Epidermal melanocyte (primary cell): Measurements from ENCODE around the gene COL11A2.

Experiments used
- DNase-seq: peaks from one replicate; pipeline ENCODE4 v3.0.0; 2011; ENCODE audit warnings: low spot score; ENCODE audit not compliant: insufficient read length

Gene COL11A2

DNA sequence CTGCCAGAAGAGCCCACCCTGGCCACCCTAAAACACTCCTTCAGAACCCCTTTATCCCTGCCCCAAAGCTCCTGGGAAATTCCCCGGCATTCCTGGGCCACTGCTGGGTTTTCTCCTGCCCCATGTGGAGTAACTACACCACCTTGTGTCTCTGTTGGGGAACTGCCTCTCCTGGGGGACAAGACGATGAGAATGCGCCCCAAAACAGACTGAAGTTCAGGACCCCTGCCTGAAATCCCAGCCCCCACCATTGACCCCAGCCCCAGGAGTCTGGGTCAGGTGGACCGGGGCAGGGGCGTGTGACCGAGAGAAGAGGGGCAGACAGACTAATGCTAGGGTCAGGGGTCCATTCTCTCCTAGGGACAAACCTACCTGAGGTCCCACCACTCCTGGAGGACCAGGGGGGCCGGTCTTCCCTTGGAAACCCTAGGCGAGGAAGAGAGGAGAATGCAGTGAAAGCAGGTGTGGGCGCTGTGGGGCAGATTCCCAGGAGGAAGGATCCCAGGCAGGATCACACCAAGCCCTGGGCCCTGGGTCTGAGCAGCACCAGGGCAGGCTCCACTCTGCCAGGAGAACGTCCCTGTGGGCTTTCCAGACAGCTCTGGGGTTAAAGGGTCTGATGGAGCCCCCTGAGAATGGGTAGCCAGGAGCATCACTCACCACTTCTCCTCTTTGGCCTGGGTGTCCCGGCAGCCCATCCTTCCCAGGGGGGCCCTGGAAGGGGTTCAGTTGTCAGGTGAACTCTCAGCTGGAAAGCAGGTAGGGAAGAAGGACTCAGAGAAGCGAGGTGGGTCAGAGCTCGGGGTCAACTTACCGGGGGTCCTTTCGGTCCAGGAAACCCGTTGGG, 19.4 kb downstream of the COL11A2 start:
- no peak for DNase-seq

GRCh38 chr6:33171880-33172687, 20.2 kb downstream of the COL11A2 start:
- no peak for DNase-seq

GRCh38 chr6:33171016-33171879, 21.0 kb downstream of the COL11A2 start:
- DNase-seq = no peak

- no peak for DNase-seq
Measured at GRCh38 chr6:33170176-33171015, 21.9 kb downstream of the COL11A2 start.

DNA sequence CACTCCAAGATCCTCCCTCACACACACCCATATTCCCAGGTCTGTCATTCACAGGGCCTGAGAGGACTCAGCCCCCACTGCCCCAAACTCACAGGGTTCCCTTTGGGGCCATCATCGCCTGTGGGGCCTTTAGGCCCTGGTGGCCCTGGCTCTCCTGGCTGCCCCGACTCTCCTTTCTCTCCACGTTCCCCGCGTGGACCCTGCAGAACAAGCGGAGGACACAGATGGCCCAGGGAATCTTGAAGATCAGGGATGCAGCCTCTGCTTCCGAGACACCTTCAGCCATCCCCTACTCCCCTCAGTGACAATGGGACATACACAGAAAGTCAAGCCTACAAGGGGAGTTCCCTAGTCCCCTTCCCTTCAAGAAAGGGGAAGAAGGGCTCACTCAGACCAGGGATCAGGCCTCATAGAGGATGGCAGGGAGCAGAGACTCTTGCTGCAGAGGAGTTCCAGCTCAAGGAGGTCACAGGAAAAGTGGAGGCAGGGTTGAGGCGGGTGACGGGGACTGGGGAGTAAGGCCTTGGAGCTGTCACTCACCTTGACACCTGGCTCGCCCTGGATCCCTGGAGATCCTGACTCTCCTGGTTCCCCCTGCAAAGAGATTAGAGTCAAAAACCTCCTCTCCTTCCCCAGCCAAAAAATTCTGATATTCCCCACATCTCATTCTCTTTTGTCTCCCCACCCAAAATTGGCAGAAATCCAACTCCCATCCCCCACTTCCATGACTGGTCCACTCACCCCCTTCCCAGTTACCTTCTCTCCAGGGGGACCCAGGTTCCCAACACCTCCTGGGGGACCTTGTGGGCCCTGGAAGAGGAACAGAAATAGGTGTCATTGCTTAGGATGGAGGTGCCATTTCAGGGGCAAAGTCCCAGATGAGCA, 22.7 kb downstream of the COL11A2 start:
- no peak for DNase-seq

DNA sequence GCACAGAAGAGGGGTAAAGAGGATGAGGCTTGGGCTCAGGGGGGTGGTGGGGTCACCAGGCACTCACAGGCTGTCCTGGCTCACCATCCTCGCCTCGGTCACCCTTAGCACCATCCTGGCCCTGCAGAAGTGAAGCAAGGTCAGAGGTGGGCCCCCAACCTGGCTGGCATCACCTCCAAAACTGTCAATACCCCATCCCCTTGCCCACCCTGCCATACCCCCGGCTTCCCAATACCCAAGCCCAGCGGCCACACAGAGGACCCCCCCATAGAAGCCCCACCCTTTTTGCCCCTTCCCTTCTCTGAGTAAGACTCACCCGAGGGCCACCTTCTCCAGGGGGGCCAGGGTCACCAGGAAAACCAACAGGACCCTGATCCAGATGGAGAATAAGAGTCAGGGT, 23.6 kb downstream of the COL11A2 start:
- DNase-seq = no peak

DNA sequence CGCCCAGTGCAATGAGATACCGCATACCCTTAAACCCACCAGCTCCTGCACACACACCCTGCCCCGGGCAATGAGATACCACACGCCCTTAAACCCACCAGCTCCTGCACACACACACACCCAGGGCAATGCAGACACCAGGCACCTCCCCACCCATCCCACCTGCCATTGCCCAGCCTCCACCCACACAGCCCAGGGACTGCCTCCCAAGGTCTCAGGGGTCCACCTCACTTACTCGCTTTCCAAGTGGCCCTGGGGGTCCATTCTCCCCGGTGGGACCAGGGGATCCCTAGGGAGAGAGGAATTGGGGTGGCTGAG, 24.0 kb downstream of the COL11A2 start:
- no peak for DNase-seq

DNA sequence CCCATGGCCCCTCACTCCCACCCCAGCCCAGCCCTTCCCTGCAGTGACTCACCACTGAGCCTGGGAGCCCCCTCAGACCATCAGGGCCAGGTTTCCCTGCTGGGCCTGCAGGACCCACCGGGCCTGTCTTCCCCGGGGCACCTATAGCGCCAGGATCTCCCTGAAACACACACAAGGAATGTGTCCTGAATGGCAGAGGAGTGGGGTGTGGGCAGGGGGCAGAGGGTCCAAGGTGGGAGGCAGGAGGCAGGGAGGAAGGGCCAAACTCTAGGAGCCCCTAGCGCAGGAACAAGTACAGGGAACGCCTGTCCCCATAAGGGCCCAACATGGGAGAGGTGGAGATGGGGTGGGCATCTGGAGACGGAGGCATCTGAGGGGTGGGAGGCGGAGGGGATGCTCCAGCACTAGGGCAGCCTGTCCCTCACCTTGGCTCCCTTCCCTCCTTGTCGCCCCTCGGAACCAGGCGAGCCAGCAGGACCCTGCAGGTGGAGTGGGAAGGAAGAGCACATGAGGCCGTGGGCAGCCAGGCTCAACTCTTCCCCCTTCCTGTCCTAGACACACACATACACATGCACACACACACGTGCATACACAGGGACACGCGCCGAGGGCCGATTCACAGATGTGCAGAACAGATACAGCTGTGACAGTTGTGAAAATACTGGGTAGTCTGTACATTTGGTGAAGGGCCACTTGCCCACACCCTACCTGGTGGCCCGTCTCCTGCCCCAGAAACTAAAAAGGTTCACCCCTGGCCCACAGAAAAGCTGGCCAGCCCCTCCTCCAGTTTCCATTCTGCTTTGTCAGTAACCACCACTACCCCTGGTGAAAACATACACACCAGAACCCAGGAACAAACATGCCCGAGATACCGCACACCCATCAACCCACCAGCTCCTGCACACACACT, 24.6 kb downstream of the COL11A2 start:
- no peak for DNase-seq

- DNase-seq = no peak
Measured at GRCh38 chr6:33166811-33167210, 25.5 kb downstream of the COL11A2 start.

- DNase-seq = no peak
Measured at GRCh38 chr6:33166363-33166762, 25.9 kb downstream of the COL11A2 start.

DNA sequence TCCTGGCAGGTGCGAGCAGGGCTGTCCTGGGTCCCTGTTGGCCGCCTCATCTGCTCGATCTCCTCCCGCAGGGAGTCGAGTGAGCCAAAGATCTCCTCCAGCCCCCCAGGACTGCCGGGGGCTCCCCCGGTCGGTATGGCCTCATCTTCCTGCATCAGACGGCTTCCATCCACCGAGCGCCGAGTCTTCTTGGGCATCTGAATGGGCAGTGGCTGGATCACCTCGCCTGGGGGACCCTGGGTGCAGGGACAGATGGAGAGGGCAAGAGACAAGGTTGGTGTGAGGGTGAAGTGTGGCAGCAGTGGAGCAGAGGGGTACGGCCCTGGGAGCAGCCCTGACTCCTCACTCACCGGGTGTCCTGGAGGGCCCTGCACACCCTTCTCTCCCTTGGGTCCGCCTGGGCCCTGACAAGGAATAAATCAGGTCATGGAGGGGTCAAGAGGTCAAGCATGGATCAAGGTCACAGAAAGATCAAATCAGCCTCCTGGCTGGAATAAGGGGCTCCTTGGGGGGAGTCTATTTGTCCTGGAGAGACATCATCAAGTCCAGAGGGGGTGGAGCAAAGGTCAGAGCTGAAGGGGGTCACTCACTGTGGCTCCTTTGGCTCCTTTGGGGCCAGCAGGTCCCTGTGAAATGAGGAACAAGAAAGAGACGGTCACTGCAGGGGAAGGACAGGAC, 26.5 kb downstream of the COL11A2 start:
- DNase-seq = no peak

DNA sequence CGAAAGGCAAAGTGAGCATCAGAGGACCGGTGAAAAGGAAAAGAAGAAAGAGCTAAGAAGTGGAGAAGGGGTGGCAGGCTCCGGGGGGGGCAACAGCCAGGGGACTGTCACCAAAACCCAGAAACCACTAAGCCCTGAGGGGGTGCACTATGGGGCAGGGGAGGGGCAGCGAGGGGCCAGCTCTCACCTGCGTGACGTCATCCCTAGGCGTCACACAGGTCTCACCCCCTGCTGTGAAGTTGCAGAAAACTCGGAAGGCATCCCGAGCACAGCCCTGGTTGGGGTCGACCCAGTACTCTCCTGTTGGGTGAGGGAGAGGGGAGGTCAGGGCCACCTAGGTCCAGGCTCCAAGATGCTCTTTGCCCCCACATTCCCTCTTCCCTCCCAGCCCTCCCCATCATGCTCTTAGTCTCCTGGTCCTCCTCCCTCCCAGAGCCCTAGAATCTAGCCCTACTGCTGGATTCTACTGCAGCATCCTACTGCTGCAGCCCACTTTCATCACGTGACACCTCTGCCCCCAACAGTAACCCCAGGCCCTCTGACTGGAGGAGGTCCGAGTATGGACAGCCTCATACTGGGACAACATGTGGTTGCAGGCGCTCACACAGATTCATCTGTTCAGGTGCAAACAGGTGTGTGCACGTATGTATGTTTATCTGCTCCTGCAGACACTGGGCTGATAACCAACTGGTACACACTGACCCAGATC, 27.4 kb downstream of the COL11A2 start:
- no peak for DNase-seq

DNA sequence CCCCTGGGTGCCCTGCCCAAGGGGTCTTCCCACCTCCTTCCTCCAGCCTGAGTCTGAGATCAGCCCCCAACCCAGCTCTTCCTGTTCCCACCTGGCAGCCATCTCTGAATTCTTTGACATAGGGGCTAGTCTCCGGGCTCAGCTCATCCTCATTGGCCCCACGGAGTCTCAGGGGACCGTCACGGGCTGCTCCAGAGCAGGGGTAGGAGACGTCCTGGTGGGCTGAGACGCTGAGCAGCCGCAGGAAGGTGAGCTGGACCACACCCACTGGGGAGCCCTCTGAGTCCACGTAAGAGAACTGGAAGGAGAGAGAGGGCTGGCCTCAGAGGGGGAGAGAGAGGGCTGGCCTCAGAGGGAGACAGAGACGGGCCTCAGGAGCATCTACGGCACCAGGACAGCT, 28.1 kb downstream of the COL11A2 start:
- no peak for DNase-seq

DNA sequence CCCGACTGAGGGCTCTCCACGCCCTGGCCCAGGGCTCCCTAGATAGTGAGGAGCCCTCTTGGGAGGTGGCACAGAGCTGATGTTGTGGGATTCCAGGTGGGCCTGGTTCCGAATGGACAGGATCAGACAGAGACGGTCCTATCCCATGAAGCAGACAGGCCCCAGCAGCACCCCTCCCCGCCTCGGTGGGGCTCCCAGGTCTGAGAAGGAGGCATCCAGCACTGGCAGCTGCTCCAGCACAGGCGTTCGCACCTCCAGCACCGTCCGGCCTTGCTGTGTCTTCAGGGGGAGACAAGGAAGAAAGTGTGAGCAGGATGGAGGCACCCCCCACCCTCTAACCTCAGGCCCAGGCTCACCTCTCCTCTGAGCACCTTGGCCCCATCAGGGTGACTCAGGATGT, 28.7 kb downstream of the COL11A2 start:
- no peak for DNase-seq

GRCh38 chr6:33161354-33162331, 30.6 kb downstream of the COL11A2 start:
- DNase-seq = peak; percentile 83

DNA sequence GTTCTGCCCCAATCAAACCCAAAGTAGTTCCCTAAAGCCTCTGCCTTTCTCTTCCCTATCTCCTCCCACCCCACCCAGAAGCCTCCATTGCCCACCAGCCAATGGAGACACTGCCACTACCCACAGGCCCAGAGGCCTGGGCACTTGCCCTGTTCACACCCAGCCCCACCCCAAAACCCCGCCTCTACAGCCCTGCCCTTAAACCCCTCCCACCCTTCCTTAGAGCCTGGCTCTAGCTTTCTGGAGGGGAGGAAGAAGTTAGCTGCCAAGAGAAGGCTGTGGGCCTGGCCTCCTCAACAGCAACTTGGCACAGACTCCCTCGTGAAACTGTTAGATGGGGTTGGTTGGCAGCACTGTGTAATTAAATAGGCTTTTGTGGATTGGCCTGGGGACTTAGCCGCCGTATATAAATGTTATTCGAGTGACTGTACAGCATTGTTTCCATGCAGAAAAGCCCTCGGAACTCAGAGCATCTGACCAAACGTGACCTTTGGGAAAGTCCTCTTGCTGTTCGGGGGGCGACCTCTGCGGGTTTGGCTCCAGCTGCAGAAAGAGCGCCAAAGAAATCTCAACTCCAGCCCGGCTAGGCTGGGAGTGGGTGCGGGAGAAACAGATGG, 31.4 kb downstream of the COL11A2 start:
- peak; percentile 87 for DNase-seq
